A172 (cell line): ENCODE data around the gene BRINP2. TPM values are rescaled to one million over a fixed set of nuclear protein-coding genes. Genes with fewer than 3 reads are reported as not detected.

ENCODE experiments used
- DNase-seq: peaks from one replicate; pipeline ENCODE4 v3.0.0-alpha.2; 2015; ENCODE audit warnings: low spot score
- total RNA-seq: library from RNA; depleted of rRNA; stranded (reverse); fragments of >200 nt; shearing (Covaris generic); gene quantifications from 2 replicates; pipeline ENCODE4 v1.2.3, GENCODE V29; 2014

Gene BRINP2
- total RNA-seq, 1 experiment from 2014 or later, result not detected

GRCh38 chr1:177165069-177165439 lies 5.7 kb upstream of the BRINP2 start:
- no peak for DNase-seq

- no peak for DNase-seq
These were observed 872 bp downstream of the BRINP2 start for GRCh38 chr1:177171536-177172123.

GRCh38 chr1:177172272-177172671 lies 1.5 kb downstream of the BRINP2 start:
- no peak for DNase-seq

GRCh38 chr1:177172866-177173265 lies 2.1 kb downstream of the BRINP2 start:
- DNase-seq, result no peak

GRCh38 chr1:177173976-177174375 lies 3.2 kb downstream of the BRINP2 start:
- DNase-seq, result no peak

GRCh38 chr1:177174921-177175634 lies 4.3 kb downstream of the BRINP2 start:
- DNase-seq, result no peak

- no peak for DNase-seq
These were observed 10.5 kb downstream of the BRINP2 start for GRCh38 chr1:177181280-177181630.

- DNase-seq, result peak; percentile 44
These were observed 11.0 kb downstream of the BRINP2 start for GRCh38 chr1:177181631-177182291.

GRCh38 chr1:177183836-177184235 lies 13.1 kb downstream of the BRINP2 start:
- no peak for DNase-seq

- no peak for DNase-seq
These were observed 14.5 kb downstream of the BRINP2 start for GRCh38 chr1:177185209-177185608.

GRCh38 chr1:177186639-177187038 lies 15.9 kb downstream of the BRINP2 start:
- no peak for DNase-seq

GRCh38 chr1:177190308-177190970 lies 19.7 kb downstream of the BRINP2 start:
- no peak for DNase-seq

- DNase-seq, result no peak
These were observed 27.5 kb downstream of the BRINP2 start for GRCh38 chr1:177198243-177198642.

GRCh38 chr1:177200290-177200689 lies 29.5 kb downstream of the BRINP2 start:
- DNase-seq, result no peak

GRCh38 chr1:177206831-177207355 lies 36.1 kb downstream of the BRINP2 start:
- DNase-seq, result no peak

GRCh38 chr1:177208920-177209319 lies 38.2 kb downstream of the BRINP2 start:
- DNase-seq, result no peak

- peak; percentile 89 for DNase-seq
These were observed 38.6 kb downstream of the BRINP2 start for GRCh38 chr1:177209357-177209756.

- DNase-seq, result no peak
These were observed 39.3 kb downstream of the BRINP2 start for GRCh38 chr1:177210071-177210470.

- no peak for DNase-seq
These were observed 40.5 kb downstream of the BRINP2 start for GRCh38 chr1:177211231-177211630.

- no peak for DNase-seq
These were observed 45.9 kb downstream of the BRINP2 start for GRCh38 chr1:177216587-177217202.

- DNase-seq, result no peak
These were observed 49.0 kb downstream of the BRINP2 start for GRCh38 chr1:177219554-177220458.
